PC-3 (cell line): ENCODE results near the gene IER3IP1.

Source experiments
- EZH2 ChIP-seq: fragments of 300-600 bp; sonication (generic); IDR thresholded peaks from one replicate; pipeline ENCODE4 v1.6.1; 2017; ENCODE audit warnings: antibody characterized with exemption, mild to moderate bottlenecking, low read length; ENCODE audit not compliant: unreplicated experiment
- EZH2phosphoT487 ChIP-seq: fragments of 300-600 bp; sonication (generic); IDR thresholded peaks from 2 replicates; pipeline ENCODE4 v1.6.1; 2018; ENCODE audit warnings: mild to moderate bottlenecking, antibody characterized with exemption, low read length, borderline replicate concordance
- TF ChIP-seq, protein P1 (sequence below): fragments of 300-600 bp; sonication (generic); conservative IDR thresholded peaks from 2 replicates; pipeline ENCODE4 v1.5.1; 2017; ENCODE audit warnings: antibody characterized with exemption, low read depth, mild to moderate bottlenecking, low read length

- TF ChIP-seq, protein P1, sequence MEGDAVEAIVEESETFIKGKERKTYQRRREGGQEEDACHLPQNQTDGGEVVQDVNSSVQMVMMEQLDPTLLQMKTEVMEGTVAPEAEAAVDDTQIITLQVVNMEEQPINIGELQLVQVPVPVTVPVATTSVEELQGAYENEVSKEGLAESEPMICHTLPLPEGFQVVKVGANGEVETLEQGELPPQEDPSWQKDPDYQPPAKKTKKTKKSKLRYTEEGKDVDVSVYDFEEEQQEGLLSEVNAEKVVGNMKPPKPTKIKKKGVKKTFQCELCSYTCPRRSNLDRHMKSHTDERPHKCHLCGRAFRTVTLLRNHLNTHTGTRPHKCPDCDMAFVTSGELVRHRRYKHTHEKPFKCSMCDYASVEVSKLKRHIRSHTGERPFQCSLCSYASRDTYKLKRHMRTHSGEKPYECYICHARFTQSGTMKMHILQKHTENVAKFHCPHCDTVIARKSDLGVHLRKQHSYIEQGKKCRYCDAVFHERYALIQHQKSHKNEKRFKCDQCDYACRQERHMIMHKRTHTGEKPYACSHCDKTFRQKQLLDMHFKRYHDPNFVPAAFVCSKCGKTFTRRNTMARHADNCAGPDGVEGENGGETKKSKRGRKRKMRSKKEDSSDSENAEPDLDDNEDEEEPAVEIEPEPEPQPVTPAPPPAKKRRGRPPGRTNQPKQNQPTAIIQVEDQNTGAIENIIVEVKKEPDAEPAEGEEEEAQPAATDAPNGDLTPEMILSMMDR = no peak
- TF ChIP-seq EZH2 (no peak), EZH2phosphoT487 (no peak)
Measured at GRCh38 chr18:47151439-47151838, 24.7 kb downstream of the IER3IP1 start.
